Activated CD8-positive, alpha-beta memory T cell treated with anti-CD3 and anti-CD28 coated beads for 4 hours (primary cell): Measurements from ENCODE around the gene BABAM2.
A peak's percentile ranks its signal among the peaks of the same experiment; 100 is the strongest.

Experiments
- DNase-seq, 2 donors: peaks; one replicate each; pipeline ENCODE4 v3.0.0-alpha.2; 2020; ENCODE audit warnings: low read depth in 2 of 2

Gene BABAM2

GRCh38 chr2:28344756-28345373 lies 454.3 kb downstream of the BABAM2 start:
- no peak for DNase-seq

GRCh38 chr2:28345619-28346018 lies 455.1 kb downstream of the BABAM2 start:
- no peak for DNase-seq

DNA sequence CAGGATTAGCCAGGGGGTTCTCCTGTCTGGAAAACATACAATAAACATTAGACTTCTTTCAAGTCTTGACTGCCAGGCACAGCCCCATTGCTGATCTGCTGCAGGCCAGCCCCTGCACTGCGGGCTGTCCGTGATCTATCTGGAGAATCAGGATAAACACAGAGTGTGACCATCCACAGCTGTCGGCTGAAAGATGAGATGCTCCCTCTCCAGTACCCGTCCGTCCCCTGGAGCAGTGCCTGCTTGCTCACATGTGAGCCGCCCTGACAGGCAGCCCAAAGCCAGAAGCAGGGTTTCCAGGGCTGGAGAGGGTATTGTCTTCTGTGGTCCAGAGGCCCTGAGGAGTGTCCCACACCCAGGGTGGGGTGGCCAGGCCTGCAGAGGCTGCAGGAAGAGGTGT lies 456.1 kb downstream of the BABAM2 start:
- no peak for DNase-seq

DNA sequence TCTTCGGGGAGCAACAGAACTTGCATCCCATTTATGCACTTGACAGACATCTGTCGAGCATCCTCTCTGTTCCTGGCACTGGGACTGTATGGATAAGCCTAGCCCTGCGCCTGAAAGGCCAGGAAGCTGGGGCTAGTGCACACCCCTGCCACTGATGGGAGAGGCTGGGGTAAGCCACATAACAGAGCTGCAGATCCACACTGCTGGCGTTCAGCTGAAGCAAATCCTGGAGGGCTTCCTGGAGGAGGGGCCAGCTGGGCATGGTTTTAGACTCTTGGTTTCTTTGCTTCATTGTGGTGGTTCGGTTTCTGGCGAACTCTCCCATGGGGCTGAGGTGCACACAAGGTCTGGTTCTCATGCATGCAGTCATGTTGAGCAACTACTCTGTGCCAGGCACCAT lies 456.7 kb downstream of the BABAM2 start:
- no peak for DNase-seq

DNA sequence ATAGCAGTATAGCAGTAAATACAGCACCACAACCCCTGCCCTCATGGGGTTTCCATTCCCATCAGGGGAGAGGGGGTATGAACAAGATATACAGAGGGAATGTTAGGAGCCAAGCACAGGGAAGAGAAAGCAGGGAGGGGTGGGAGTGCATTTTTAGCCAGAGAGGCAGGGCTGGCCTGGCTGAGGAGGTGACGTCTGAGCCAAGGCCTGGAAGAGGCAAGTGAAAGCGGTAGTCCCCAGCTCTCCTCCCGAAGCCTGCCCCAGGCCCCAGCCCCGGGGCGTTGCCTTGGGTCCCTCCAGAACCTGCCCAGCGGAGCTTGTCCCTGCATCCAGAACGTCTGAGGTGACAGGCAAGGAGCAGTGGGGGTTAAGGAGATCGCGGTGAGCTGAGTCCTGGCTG lies 457.1 kb downstream of the BABAM2 start:
- no peak for DNase-seq

DNA sequence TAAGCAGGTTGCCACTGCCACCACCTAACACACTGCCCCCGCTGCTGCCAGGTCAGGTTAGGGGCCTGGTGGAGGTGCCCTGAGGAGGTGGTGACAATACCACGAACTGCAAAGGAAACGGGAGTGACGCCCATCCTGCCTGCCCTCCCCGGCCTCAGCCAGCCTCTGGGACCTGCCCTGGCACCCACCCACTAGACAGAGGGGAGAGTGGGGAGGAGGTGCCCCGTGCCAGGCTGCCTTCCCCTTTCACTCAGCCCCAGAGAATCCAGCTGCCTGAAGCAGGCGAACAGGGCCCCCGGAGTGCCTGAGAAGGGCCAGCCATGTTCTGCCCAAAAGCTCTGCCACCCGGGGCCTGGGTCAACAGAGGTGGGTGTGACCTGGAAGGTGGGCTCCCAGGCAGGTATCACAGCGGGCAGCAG lies 457.6 kb downstream of the BABAM2 start:
- peak; percentile 32 to 38 for DNase-seq

DNA sequence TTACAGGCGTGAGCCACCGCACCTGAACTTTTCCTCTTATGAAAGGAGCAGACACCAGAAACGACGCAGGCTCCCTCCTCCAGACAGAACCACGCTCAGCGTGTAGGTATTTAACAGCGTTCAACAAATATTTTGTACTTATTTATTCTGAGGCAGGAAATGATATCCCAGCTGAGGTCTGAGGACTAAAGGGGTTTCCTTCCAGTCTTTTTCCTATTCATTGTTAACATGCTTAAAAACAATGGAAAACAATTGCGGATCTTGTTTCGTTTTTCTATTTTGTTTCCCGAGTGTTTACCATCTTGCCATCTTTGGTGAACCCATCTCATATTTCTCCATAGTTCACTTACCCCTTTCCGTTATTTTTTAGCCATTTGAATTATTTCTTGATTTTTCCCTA lies 458.4 kb downstream of the BABAM2 start:
- DNase-seq = no peak

DNA sequence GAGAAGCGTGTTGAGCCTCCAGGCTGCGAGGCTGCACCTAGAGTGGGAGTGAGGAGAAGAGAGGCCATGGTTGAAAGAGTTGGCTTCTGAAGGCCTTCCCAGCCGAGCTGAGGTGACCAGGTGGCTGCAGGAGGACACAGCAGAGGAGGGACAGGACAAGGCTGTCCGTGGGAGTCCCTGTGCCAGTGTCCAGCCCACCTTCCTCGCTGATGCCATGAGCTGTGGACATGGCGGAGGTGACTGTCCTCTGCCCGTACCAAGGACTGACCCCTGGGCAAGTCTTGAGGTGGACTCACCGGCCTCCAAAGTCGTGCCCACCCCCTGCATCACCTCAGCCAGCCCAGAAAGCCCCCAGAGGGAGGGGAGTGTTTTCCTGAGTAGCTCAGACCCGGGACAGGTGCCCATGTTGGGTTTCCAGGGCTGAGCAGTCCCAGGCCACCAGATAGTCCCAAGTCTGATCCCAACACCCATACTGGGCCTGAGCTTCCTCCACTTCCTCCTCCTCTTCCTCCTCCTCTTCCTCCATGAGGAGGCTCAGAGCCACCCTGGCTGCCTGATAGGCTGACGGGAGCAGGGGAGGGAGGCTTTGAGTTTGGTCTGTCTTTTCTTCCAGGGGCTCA lies 459.1 kb downstream of the BABAM2 start:
- DNase-seq = no peak

DNA sequence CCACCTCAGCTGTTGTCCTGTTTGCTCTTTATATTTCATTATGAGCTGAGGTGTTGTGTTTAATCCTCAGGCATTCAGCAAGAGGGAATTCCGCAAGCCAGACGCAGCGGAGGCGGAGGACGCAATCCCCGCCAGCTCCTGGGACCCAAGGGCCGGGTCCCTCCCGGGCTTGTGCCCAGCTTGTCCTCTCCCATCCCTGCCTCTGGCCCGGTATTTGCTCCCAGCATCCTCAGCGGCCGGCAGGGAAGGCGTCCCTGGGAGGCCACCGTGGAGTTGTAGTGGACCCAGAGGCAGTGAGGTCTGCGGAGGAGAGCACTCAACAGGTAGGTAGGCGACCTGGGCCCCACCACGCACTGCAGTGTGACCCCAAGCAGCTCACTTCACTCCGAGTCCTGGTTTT lies 459.7 kb downstream of the BABAM2 start:
- no peak for DNase-seq

DNA sequence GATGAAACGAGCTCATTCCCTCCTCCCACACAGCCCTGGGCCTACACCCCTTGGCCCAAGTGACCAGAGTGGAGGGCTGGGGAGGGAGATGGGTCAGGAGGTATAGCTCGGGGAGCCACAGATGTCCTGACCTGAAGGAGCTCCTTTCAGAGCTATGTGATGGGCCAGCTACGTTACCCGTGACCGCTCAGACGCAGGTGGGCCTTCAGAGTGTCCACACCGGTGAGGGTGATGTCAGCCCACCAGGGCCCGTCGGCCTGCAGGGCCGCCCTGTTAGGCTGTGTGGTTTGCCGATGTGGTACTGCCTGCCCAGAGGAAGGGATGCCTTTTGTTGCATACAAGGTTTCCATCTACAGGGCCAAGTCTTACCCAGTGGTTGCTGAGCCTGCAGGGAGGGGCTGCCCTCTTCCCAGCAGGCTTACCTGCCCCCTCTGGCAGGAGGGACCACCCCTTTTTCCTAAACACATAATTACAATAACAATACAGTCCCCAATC lies 460.3 kb downstream of the BABAM2 start:
- DNase-seq = no peak

DNA sequence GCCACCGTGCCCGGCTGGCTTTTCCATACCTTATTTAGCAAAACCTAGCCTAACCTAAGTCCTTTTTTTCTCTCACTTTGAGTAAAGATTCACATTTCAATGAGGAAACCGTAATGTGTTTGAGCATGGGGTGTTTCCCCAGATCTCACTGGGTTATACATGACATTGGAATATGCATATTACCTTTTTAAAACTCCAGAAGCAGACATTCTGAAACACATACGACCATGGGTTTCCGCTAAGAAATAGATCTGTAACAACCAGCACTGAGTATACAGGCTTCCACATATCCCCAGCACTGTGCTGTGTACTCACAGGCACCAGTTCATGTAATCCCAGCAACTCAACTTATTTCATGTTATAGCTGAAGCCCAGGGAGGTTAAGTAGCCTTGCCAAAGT lies 461.1 kb downstream of the BABAM2 start:
- DNase-seq = no peak

DNA sequence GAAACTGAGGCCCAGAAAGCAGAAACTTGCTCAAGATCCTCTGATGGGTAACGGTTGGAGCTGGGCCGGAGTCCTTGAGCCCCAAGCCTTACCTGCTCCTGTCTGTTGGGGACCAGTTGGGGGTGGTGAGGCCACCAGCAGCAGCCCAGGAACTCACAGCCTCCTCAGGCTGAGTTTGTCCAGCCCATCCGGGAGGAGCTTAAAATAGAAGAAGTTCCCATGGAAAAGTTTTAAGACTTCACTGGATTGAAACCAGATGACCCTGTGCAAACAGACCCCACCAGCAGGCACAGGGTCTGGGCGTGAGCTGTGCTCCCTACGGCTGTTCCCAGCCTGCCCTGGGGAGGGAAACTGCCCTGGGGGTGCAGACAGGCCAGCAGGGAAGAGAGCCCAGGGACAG lies 461.6 kb downstream of the BABAM2 start:
- no peak for DNase-seq

DNA sequence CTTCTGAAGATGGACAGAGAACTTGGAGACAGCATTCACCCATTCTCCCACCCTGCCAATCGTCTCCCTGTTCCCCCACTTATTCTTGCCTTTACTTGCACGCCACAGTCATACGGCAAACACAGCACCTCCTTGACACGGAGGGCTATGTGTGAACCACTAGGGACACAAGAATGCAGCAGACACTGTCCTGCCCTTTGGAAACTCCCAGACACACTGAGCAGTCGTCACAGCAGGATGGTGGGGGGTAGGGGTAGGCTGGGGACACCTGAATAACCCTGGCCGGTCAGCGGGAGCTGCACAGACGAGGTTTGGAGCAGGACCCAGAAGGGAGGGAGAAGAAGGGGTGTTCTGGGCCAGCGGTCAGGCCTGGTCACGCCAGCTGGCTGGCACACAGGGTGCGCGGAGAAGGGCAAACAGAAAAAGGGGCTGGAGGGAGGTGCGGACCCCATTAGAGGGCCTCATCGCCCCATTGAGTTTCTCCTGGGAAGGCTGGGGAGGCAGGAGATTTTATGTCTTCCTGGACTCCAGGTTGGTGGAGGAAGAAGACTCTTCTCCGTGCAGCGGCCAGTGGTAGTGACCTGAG lies 462.2 kb downstream of the BABAM2 start:
- no peak for DNase-seq

DNA sequence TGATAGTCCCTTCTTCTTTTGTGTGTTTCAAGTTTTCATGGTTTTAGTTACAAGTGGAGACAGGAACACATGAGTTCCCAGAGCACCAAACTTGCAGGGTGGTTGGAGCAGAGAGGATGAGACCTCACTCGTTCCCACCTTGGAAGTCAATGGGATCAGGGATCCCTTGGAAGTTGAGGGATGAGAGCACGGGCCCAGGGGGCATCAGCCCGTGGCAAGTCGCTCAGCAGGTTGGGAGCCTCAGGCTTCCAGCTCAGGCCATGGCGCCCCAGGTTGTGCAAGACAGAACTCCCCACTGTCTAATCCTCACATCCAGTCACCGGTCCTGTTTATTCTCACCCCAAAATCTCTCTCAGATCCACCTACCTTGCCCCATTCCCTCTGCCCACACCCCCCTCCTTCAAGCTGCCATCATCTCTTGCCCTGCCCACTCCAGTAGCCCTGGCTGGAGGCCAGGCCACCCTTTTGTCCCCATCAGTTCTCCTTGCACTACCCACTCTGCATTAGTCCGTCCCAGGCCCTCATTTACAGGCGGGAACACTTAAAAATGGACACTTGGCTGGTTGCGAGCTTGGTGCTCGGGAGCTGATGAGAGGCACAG lies 464.5 kb downstream of the BABAM2 start:
- no peak for DNase-seq

GRCh38 chr2:28355521-28356094 lies 465.1 kb downstream of the BABAM2 start:
- no peak for DNase-seq

- no peak for DNase-seq
These were observed 465.8 kb downstream of the BABAM2 start for GRCh38 chr2:28356095-28356911.

- DNase-seq = no peak
These were observed 466.5 kb downstream of the BABAM2 start for GRCh38 chr2:28357055-28357454.

DNA sequence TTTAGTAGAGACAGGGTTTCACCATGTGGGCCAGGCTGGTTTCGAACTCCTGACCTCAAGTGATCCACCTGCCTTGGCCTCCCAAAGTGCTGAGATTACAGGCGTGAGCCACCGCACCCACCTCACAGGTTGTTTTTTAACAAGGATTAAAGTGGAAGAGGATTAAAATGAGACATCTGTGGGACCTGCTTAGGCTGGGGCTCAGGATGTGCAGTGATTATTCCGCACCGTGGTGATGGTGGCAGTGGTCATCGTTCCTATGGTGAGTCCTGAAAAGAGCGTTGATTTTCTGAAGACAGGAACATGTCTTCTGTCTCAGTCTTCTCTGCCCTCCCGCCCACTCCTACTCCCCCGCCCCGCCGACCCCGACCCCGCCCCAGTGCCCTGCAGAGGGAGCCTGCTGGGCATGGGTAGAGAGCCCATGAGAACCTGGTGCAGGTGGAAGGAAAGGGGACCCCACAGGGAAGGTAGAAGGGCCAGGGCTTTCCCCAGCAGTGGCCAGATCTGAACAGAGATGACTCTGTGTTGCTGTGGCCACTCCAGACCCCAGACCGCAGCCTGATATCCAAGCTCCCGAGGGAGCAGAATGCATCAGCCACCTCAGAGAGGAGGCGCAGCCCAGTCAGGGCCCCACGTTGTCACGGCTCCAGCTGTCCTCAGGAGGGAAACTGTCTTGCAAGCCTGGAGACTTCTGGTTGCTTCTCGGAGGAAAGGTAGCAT lies 467.6 kb downstream of the BABAM2 start:
- no peak for DNase-seq

- no peak for DNase-seq
These were observed 468.2 kb downstream of the BABAM2 start for GRCh38 chr2:28358668-28359201.

DNA sequence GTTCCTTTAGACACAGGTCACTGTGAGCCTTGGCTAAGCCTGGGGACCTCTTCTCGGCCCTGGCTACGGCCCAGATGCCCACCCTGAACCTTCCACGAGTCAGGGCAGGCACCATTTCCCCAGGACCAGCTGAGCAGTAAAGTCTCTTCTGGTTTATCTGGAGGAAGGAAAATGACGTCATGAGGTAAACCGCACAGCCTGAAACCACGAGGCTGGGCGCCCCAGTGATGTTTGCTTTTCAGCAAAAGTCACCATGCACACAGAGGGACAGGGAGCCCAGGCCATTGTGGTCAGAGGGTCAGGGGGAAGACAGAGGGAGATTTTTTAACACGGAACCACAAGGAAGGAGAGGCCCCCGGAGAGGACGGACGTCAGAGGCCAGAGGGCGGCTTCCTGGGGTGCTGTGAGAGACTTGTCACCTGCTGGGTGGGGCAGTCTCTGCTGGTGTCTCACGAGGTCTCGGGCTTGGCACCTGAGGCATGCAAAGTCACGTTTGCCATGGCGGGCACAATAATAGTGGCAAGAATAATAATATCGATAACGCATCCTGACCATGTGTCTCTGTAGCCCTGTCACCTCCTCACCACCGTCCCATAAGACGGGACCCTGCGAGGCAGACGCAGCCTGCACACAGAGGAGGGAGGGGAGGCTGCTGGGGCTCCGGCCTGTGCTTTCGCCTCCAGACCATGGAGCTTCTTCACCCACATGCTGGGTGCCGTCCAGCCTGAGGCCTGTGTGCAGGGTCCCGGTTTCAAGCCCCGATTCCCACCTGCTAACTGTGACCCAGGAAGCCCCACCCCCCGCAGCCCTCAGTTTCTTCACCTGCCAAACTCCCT lies 468.9 kb downstream of the BABAM2 start:
- DNase-seq = peak; percentile 64 to 72
